ENCODE data around the gene UBIAD1. TPM values are rescaled to one million over a fixed set of nuclear protein-coding genes. Genes with fewer than 3 reads are reported as not detected.

UBIAD1 gene
- total RNA-seq, 1 experiment from 2014 or later = 14.8 TPM

GRCh38 chr1:11284784-11285183 is 11.8 kb downstream of the UBIAD1 start:
- peaks cover 40% of the 10 kb centered on the region for H3K79me2 ChIP-seq (ENCODE audit: low read length)
- no peak overlapping the region for H2AFZ ChIP-seq (ENCODE audit: low read length)
- H3K9ac ChIP-seq (ENCODE audit: low read length) = no peak overlapping the region
- ATAC-seq (no peak), DNase-seq (no peak)
- H3K36me3 ChIP-seq (ENCODE audit: low read depth, low read length) = peaks cover 20% of the 10 kb centered on the region
- POLR2A ChIA-PET (ENCODE audit: unreplicated experiment) = no interaction called here
- H3K4me1 ChIP-seq (ENCODE audit: insufficient read depth, low read length) = peaks cover 5% of the 10 kb centered on the region; the same call in 1 of the 2 replicates
- no TSS peak for BruUV-seq (replicated peaks)
- H3K27ac ChIP-seq (ENCODE audit: low read length) = no peak overlapping the region
- no peak for TF ChIP-seq EZH2phosphoT487 (IDR thresholded peaks at IDR 0.05; ENCODE audit: borderline replicate concordance, low read length)
- no peak for TF ChIP-seq EZH2 (IDR thresholded peaks at IDR 0.05; ENCODE audit: low read length, unreplicated experiment)
- no peak for TF ChIP-seq CTCF (conservative IDR thresholded peaks at IDR 0.05; ENCODE audit: low read depth, low read length)
- CTCF ChIA-PET = no interaction called here
- H3K4me2 ChIP-seq (ENCODE audit: low read length) = no peak overlapping the region
- intact Hi-C loops (cut with micrococcal nuclease) = loop anchor here (10.0 kb wide), 1 partner anchor 360 kb away; no protein-coding TSS in a partner anchor
- no peaks in the 10 kb centered on the region for H3K9me3 ChIP-seq (ENCODE audit: low read length)
- H3F3A ChIP-seq (ENCODE audit: low read length, unreplicated experiment) = no peaks in the 10 kb centered on the region
- 0 out of 2 replicates have a peak, but pooled peaks cover 8% of the 10 kb centered on the region for H4K20me1 ChIP-seq (ENCODE audit: low read length)
- no peaks in the 10 kb centered on the region for H3K27me3 ChIP-seq (ENCODE audit: low read length)
- no peaks in the 10 kb centered on the region for H3K9me2 ChIP-seq (replicated peaks; ENCODE audit: low read length)
- H3K4me3 ChIP-seq (ENCODE audit: low read length) = no peak overlapping the region

GRCh38 chr1:11285883-11286734 is 13.1 kb downstream of the UBIAD1 start:
- ATAC-seq (no peak), DNase-seq (peak; percentile 30)
- no peak overlapping the region for H2AFZ ChIP-seq (ENCODE audit: low read length)
- H3F3A ChIP-seq (ENCODE audit: low read length, unreplicated experiment) = no peaks in the 10 kb centered on the region
- no peak overlapping the region for H3K4me2 ChIP-seq (ENCODE audit: low read length)
- no peak overlapping the region for H3K9ac ChIP-seq (ENCODE audit: low read length)
- TF ChIP-seq CTCF (conservative IDR thresholded peaks at IDR 0.05; ENCODE audit: low read depth, low read length) (peak; percentile 56), EZH2phosphoT487 (IDR thresholded peaks at IDR 0.05; ENCODE audit: borderline replicate concordance, low read length) (no peak)
- ChIA-PET CTCF (interaction anchor here (0.5 to 0.6 kb wide), 2 partner anchors 24 to 475 kb away, joined by 3 to 4 read pairs; partner anchors contain the start of gene MTOR), POLR2A (ENCODE audit: unreplicated experiment) (no interaction called here)
- no TSS peak for BruUV-seq (replicated peaks)
- no peak overlapping the region for H3K4me3 ChIP-seq (ENCODE audit: low read length)
- H3K4me1 ChIP-seq (ENCODE audit: insufficient read depth, low read length) = peaks cover 5% of the 10 kb centered on the region; the same call in 1 of the 2 replicates
- peaks cover 28% of the 10 kb centered on the region for H3K79me2 ChIP-seq (ENCODE audit: low read length)
- H3K27ac ChIP-seq (ENCODE audit: low read length) = no peak overlapping the region
- H3K27me3 ChIP-seq (ENCODE audit: low read length) = no peaks in the 10 kb centered on the region
- no peaks in the 10 kb centered on the region for H3K9me2 ChIP-seq (replicated peaks; ENCODE audit: low read length)
- H3K9me3 ChIP-seq (ENCODE audit: low read length) = no peaks in the 10 kb centered on the region
- peaks cover 16% of the 10 kb centered on the region; the same call in 1 of the 2 replicates for H3K36me3 ChIP-seq (ENCODE audit: low read depth, low read length)
- intact Hi-C loops (cut with micrococcal nuclease) = loop anchor here (10.0 kb wide), 1 partner anchor 359 kb away; no protein-coding TSS in a partner anchor
- 0 out of 2 replicates have a peak, but pooled peaks cover 7% of the 10 kb centered on the region for H4K20me1 ChIP-seq (ENCODE audit: low read length)
